Activated CD4-positive, alpha-beta T cell treated with anti-CD3 and anti-CD28 coated beads, Interleukin-10, Interleukin-2, amounts not matched to agents 100 ng/mL and 50 ng/mL, durations not matched to agents 16 hours and 8 hours (primary cell): Measurements from ENCODE around the gene PSMC3IP.
"Not testable (repeated sequence)": the region's sequence is repeated elsewhere in the genome, so short reads cannot be mapped to it uniquely, and the experiment has no call there.

Experiments
- DNase-seq: peaks from one replicate; pipeline ENCODE4 v3.0.0-alpha.2; 2020

Gene PSMC3IP

GRCh38 chr17:42559075-42559474 lies 18.5 kb downstream of the PSMC3IP start:
- no peak for DNase-seq

- not testable (repeated sequence) for DNase-seq
Measured at GRCh38 chr17:42555961-42556617, 21.4 kb downstream of the PSMC3IP start.

- no peak for DNase-seq
Measured at GRCh38 chr17:42555122-42555622, 22.4 kb downstream of the PSMC3IP start.

GRCh38 chr17:42554250-42555121 lies 23.0 kb downstream of the PSMC3IP start:
- peak; percentile 90 for DNase-seq

GRCh38 chr17:42553866-42554249 lies 23.7 kb downstream of the PSMC3IP start:
- DNase-seq, result peak; percentile 46

- DNase-seq, result no peak
Measured at GRCh38 chr17:42553161-42553818, 24.2 kb downstream of the PSMC3IP start.

GRCh38 chr17:42552736-42553135 lies 24.8 kb downstream of the PSMC3IP start, which contains the start of gene HSD17B1:
Gene HSD17B1, plus strand, starts transcription at chr17:42552923. Its CDS starts 11 bp downstream, at chr17:42552934.
- not testable (repeated sequence) for DNase-seq

- DNase-seq, result no peak
Measured at GRCh38 chr17:42548993-42549755, 28.4 kb downstream of the PSMC3IP start.

GRCh38 chr17:42548070-42548837 lies 29.3 kb downstream of the PSMC3IP start:
- peak; percentile 83 for DNase-seq

GRCh38 chr17:42547698-42548069 lies 29.8 kb downstream of the PSMC3IP start:
- DNase-seq, result no peak

- DNase-seq, result no peak
Measured at GRCh38 chr17:42547001-42547461, 30.5 kb downstream of the PSMC3IP start.

GRCh38 chr17:42545755-42546505 lies 31.6 kb downstream of the PSMC3IP start:
- not testable (repeated sequence) for DNase-seq

GRCh38 chr17:42544874-42545283 lies 32.6 kb downstream of the PSMC3IP start:
- DNase-seq, result no peak

- DNase-seq, result no peak
Measured at GRCh38 chr17:42543190-42544079, 34.1 kb downstream of the PSMC3IP start.

- peak; percentile 61 for DNase-seq
Measured at GRCh38 chr17:42541041-42541833, 36.3 kb downstream of the PSMC3IP start.

GRCh38 chr17:42540558-42540957 lies 37.0 kb downstream of the PSMC3IP start:
- not testable (repeated sequence) for DNase-seq

- DNase-seq, result no peak
Measured at GRCh38 chr17:42538482-42538881, 39.0 kb downstream of the PSMC3IP start.

GRCh38 chr17:42537826-42538451 lies 39.6 kb downstream of the PSMC3IP start:
- DNase-seq, result no peak
